NT2/D1 (cell line): ENCODE data around the gene TOP3B.

Experiments used
- YY1 ChIP-seq: IDR thresholded peaks from 2 replicates; pipeline ENCODE4 v1.6.1; 2011; ENCODE audit not compliant: insufficient read length, insufficient read depth
- ZNF274 ChIP-seq: IDR thresholded peaks from 2 replicates; pipeline ENCODE4 v1.6.1; 2011; ENCODE audit warnings: mild to moderate bottlenecking, low read depth, low read length

GRCh38 chr22:22023581-22024137 lies 41.1 kb upstream of the TOP3B start:
- TF ChIP-seq ZNF274, result no peak
- no peak for TF ChIP-seq YY1
